H1 (cell line): ENCODE results near the gene MR1. TPM values are rescaled to one million over a fixed set of nuclear protein-coding genes. Genes with fewer than 3 reads are reported as not detected.

ENCODE experiments used
- HDAC2 ChIP-seq, 2 experiments: fragments of 300-600 bp in 1 of 2; sonication (generic) in 1 of 2; IDR thresholded peaks; 2 replicates each; pipeline ENCODE4 v1.6.1; 2011 to 2012; ENCODE audit warnings: low read depth in 2 of 2, low read length in 2 of 2, mild to moderate bottlenecking in 2 of 2, moderate library complexity in 2 of 2, borderline replicate concordance in 1 of 2, inconsistent platforms in 1 of 2
- MAX ChIP-seq: IDR thresholded peaks from 2 replicates; pipeline ENCODE4 v1.6.1; 2012; ENCODE audit warnings: inconsistent platforms
- POU5F1 ChIP-seq: IDR thresholded peaks from 2 replicates; pipeline ENCODE4 v1.6.1; 2011; ENCODE audit warnings: low read depth, mild to moderate bottlenecking, low read length, moderate library complexity
- RNF2 ChIP-seq: fragments of 200-900, 300-1000 bp; sonication (generic); IDR thresholded peaks from 2 replicates; pipeline ENCODE4 v1.7.1; 2016; ENCODE audit warnings: borderline replicate concordance, low read depth, mild to moderate bottlenecking, antibody characterized with exemption, low read length; ENCODE audit not compliant: poor library complexity, severe bottlenecking; ENCODE audit errors: missing control alignments
- SP1 ChIP-seq: IDR thresholded peaks from 2 replicates; pipeline ENCODE4 v1.6.1; 2011; ENCODE audit warnings: low read depth, low read length
- USF2 ChIP-seq: IDR thresholded peaks from 2 replicates; pipeline ENCODE4 v1.6.1; 2011; ENCODE audit warnings: low read length, improper control_type of control experiment
- ZNF274 ChIP-seq: IDR thresholded peaks from 2 replicates; pipeline ENCODE4 v1.7.0; 2012; ENCODE audit warnings: low read length, borderline replicate concordance; ENCODE audit errors: extremely low read depth
- polyA plus RNA-seq, 7 experiments: library from polyadenylated mRNA; depleted of rRNA in 3 of 7; stranded (reverse) in 5 of 7; unstranded in 2 of 7; fragments of >200 nt in 5 of 7; fragments of 200-250 nt in 2 of 7; gene quantifications; 1 replicate in 5 of 7; 2 replicates in 1 of 7; 4 replicates in 1 of 7; pipeline versions ENCODE4 v1.2.1 to v1.2.3, GENCODE V29; 2011 to 2013; ENCODE audit warnings: missing spikeins in 2 of 7, mixed read lengths in 2 of 7
- total RNA-seq: library from RNA; stranded (reverse); fragmentation: NEBNext Ultra II Directional; extraction: Animal tissue kit (Norgen Biotek cat#: 25700); gene quantifications from 2 replicates; pipeline ENCODE4 v1.2.1, GENCODE V29; 2021

The MR1 gene
- total and polyA plus RNA-seq, 2 of the 8 experiments (the other 6 are each of a cell fraction or from before 2014, with no cell fraction given), result 0.09 TPM; not detected in 1

GRCh38 chr1:181090641-181091126 lies 56.9 kb downstream of the MR1 start (continued):
- no peak for TF ChIP-seq MAX
- TF ChIP-seq HDAC2 (IDR thresholded peaks at IDR 0.05; ENCODE audit: borderline replicate concordance in 1 of 2, low read depth in 2 of 2, low read length in 2 of 2), result no peak
- no peak for TF ChIP-seq SP1
- no peak for TF ChIP-seq RNF2
- no peak for TF ChIP-seq POU5F1
- TF ChIP-seq ZNF274, result no peak
- no peak for TF ChIP-seq USF2
